H1 (cell line): Measurements from ENCODE around the gene PTPRG. TPM values are rescaled to one million over a fixed set of nuclear protein-coding genes. Genes with fewer than 3 reads are reported as not detected.

Experiments used
- CTCF ChIA-PET: fragments of 300-600 bp; sonication (Branson Sonifier 250); formaldehyde crosslinking; loops from one replicate; lab custom pipeline; 2021; ENCODE audit not compliant: partially characterized antibody; lab: Charles Lee
- POLR2A ChIA-PET: fragments of 300-600 bp; sonication (Branson Sonifier 250); formaldehyde crosslinking; loops from one replicate; lab custom pipeline; 2021; ENCODE audit warnings: inconsistent platforms; ENCODE audit not compliant: partially characterized antibody; lab: Charles Lee
- DNase-seq, 2 experiments: peaks; one replicate each; pipeline versions ENCODE4 v3.0.0 to v3.0.0-alpha.2; 2010 to 2022; ENCODE audit warnings: low spot score in 2 of 2, low read depth in 1 of 2, mixed read lengths in 1 of 2
- FAIRE-seq: peaks from 2 replicates; lab custom pipeline; 2011; peaks lifted over from hg19 to GRCh38; lab: Jason Lieb, UNC
- H2AFZ ChIP-seq: 2 replicates; pipeline ENCODE4 v1.8.1; 2012; ENCODE audit warnings: low read length, inconsistent platforms
- H2AK5ac ChIP-seq: 2 replicates; pipeline ENCODE4 v1.6.1; 2013; ENCODE audit warnings: low read depth, low read length
- H2BK120ac ChIP-seq: replicated peaks from 2 replicates; pipeline ENCODE3; 2013; ENCODE audit warnings: low read depth, low read length, inconsistent platforms
- H2BK12ac ChIP-seq: 2 replicates; pipeline ENCODE4 v1.6.1; 2013; ENCODE audit warnings: low read depth, low read length
- H2BK15ac ChIP-seq: 2 replicates; pipeline ENCODE4 v1.6.1; 2013; ENCODE audit warnings: low read length
- H2BK20ac ChIP-seq: 2 replicates; pipeline ENCODE4 v1.6.1; 2013; ENCODE audit warnings: low read length
- H2BK5ac ChIP-seq: 2 replicates; pipeline ENCODE4 v1.6.1; 2013; ENCODE audit warnings: low read depth, low read length
- H3K14ac ChIP-seq: 2 replicates; pipeline ENCODE4 v1.6.1; 2013; ENCODE audit warnings: inconsistent platforms; ENCODE audit not compliant: insufficient read length
- H3K18ac ChIP-seq: 2 replicates; pipeline ENCODE4 v1.6.1; 2013; ENCODE audit warnings: low read length; ENCODE audit errors: extremely low read depth
- H3K23ac ChIP-seq: 2 replicates; pipeline ENCODE4 v1.6.1; 2013; ENCODE audit warnings: inconsistent platforms; ENCODE audit not compliant: insufficient read length
- H3K23me2 ChIP-seq: 2 replicates; pipeline ENCODE4 v1.6.1; 2013; ENCODE audit warnings: low read depth, low read length
- H3K27ac ChIP-seq: 2 replicates; pipeline ENCODE4 v1.6.1; 2011; ENCODE audit warnings: low read depth, low read length, inconsistent platforms
- H3K27me3 ChIP-seq, 4 experiments: replicated peaks in 1 of 4; 1 replicate in 1 of 4; 2 replicates in 3 of 4; pipeline versions ENCODE4 v1.6.1 to v1.8.1; 2011 to 2013; ENCODE audit warnings: low read length in 3 of 4, mild to moderate bottlenecking in 3 of 4, inconsistent platforms in 2 of 4, mixed read lengths in 2 of 4, moderate library complexity in 1 of 4; ENCODE audit not compliant: control insufficient read depth in 3 of 4, insufficient read depth in 3 of 4; ENCODE audit errors: extremely low read depth in 1 of 4
- H3K36me3 ChIP-seq, 4 experiments: 2 replicates each; pipeline versions ENCODE4 v1.6.1 to v1.8.1; 2011 to 2013; ENCODE audit warnings: mild to moderate bottlenecking in 4 of 4, low read length in 3 of 4, moderate library complexity in 2 of 4, control low read depth in 1 of 4, inconsistent platforms in 1 of 4; ENCODE audit not compliant: insufficient read depth in 4 of 4, control insufficient read depth in 2 of 4
- H3K4ac ChIP-seq: replicated peaks from 2 replicates; pipeline ENCODE3; 2013; ENCODE audit warnings: low read length, low read depth, mixed read lengths, inconsistent platforms; ENCODE audit not compliant: insufficient read length
- H3K4me1 ChIP-seq, 4 experiments: replicated peaks in 1 of 4; 1 replicate in 1 of 4; 2 replicates in 3 of 4; pipeline versions ENCODE4 v1.6.1 to v1.8.1; 2011 to 2013; ENCODE audit warnings: low read length in 3 of 4, inconsistent platforms in 2 of 4, mixed read lengths in 1 of 4; ENCODE audit not compliant: insufficient read depth in 4 of 4, control insufficient read depth in 3 of 4
- H3K4me2 ChIP-seq, 2 experiments: 2 replicates each; pipeline versions ENCODE4 v1.6.1 to v1.8.1; 2011 to 2013; ENCODE audit warnings: low read depth in 2 of 2, low read length in 2 of 2, control low read depth in 1 of 2, inconsistent platforms in 1 of 2, mild to moderate bottlenecking in 1 of 2; ENCODE audit not compliant: insufficient read depth in 1 of 2
- H3K4me3 ChIP-seq, 4 experiments: fragments of 200-600, 300-600 bp in 1 of 4; sonication (generic), shearing (Covaris generic), sonication (Bioruptor Twin) in 1 of 4; 2 replicates each; pipeline versions ENCODE4 v1.5.1 to v1.8.1; 2011 to 2016; ENCODE audit warnings: low read length in 4 of 4, low read depth in 3 of 4, control low read depth in 2 of 4, inconsistent platforms in 2 of 4, mild to moderate bottlenecking in 2 of 4, mixed read lengths in 1 of 4, moderate library complexity in 1 of 4; ENCODE audit not compliant: insufficient read depth in 2 of 4; ENCODE audit errors: extremely low read depth in 1 of 4
- H3K56ac ChIP-seq: replicated peaks from 2 replicates; pipeline ENCODE3; 2013; ENCODE audit warnings: low read depth, mild to moderate bottlenecking, mixed read lengths, low read length, inconsistent platforms; ENCODE audit not compliant: insufficient read length
- H3K79me1 ChIP-seq: 2 replicates; pipeline ENCODE4 v1.6.1; 2013; ENCODE audit warnings: low read depth, low read length, control low read depth
- H3K79me2 ChIP-seq, 2 experiments: 2 replicates each; pipeline versions ENCODE4 v1.6.1 to v1.8.1; 2012 to 2013; ENCODE audit warnings: low read length in 2 of 2, mild to moderate bottlenecking in 2 of 2, inconsistent platforms in 1 of 2; ENCODE audit not compliant: insufficient read depth in 2 of 2, control insufficient read depth in 1 of 2
- H3K9ac ChIP-seq, 4 experiments: replicated peaks in 1 of 4; 1 replicate in 1 of 4; 2 replicates in 3 of 4; pipeline versions ENCODE4 v1.6.1 to v1.8.1; 2011 to 2013; ENCODE audit warnings: low read depth in 3 of 4, low read length in 3 of 4, control low read depth in 2 of 4, mild to moderate bottlenecking in 2 of 4, moderate library complexity in 2 of 4, inconsistent platforms in 1 of 4; ENCODE audit errors: extremely low read depth in 1 of 4
- H3K9me3 ChIP-seq, 2 experiments: 2 replicates each; pipeline versions ENCODE4 v1.6.1 to v1.8.1; 2012 to 2013; ENCODE audit warnings: mild to moderate bottlenecking in 2 of 2, moderate library complexity in 2 of 2, control low read depth in 1 of 2, inconsistent platforms in 1 of 2, low read depth in 1 of 2, low read length in 1 of 2, mixed read lengths in 1 of 2; ENCODE audit not compliant: insufficient read depth in 2 of 2
- H4K20me1 ChIP-seq, 2 experiments: replicated peaks in 1 of 2; 2 replicates each; pipeline versions ENCODE3 to v1.8.1; 2011 to 2013; ENCODE audit warnings: inconsistent platforms in 2 of 2, low read length in 2 of 2, mild to moderate bottlenecking in 1 of 2; ENCODE audit not compliant: insufficient read depth in 2 of 2, control insufficient read depth in 1 of 2
- H4K5ac ChIP-seq: 2 replicates; pipeline ENCODE4 v1.6.1; 2013; ENCODE audit warnings: low read length, low read depth, mixed read lengths, inconsistent platforms; ENCODE audit not compliant: insufficient read length
- H4K8ac ChIP-seq: 2 replicates; pipeline ENCODE4 v1.8.0; 2013; ENCODE audit warnings: mild to moderate bottlenecking, moderate library complexity, low read length, inconsistent platforms; ENCODE audit not compliant: insufficient read depth; ENCODE audit errors: extremely low read depth
- H4K91ac ChIP-seq: replicated peaks from 2 replicates; pipeline ENCODE3; 2013; ENCODE audit warnings: low read length, mixed read lengths, inconsistent platforms; ENCODE audit not compliant: insufficient read length
- BRCA1 ChIP-seq: IDR thresholded peaks from 2 replicates; pipeline ENCODE4 v1.6.1; 2012; ENCODE audit warnings: low read depth, low read length, improper control_type of control experiment
- CTBP2 ChIP-seq: IDR thresholded peaks from 2 replicates; pipeline ENCODE4 v1.7.0; 2011; ENCODE audit warnings: borderline replicate concordance, mild to moderate bottlenecking, moderate library complexity, mixed read lengths, low read length; ENCODE audit not compliant: insufficient read depth, insufficient read length
- FOSL1 ChIP-seq: IDR thresholded peaks from 2 replicates; pipeline ENCODE4 v1.6.1; 2011; ENCODE audit warnings: mild to moderate bottlenecking, low read depth, low read length, moderate library complexity; ENCODE audit not compliant: insufficient read depth
- NRF1 ChIP-seq: IDR thresholded peaks from 2 replicates; pipeline ENCODE4 v1.6.1; 2011; ENCODE audit warnings: mild to moderate bottlenecking, low read depth, low read length, improper control_type of control experiment
- POU5F1 ChIP-seq: IDR thresholded peaks from 2 replicates; pipeline ENCODE4 v1.6.1; 2011; ENCODE audit warnings: low read depth, mild to moderate bottlenecking, low read length, moderate library complexity
- RXRA ChIP-seq: IDR thresholded peaks from 2 replicates; pipeline ENCODE4 v1.6.1; 2011; ENCODE audit warnings: low read depth, mild to moderate bottlenecking, low read length, moderate library complexity; ENCODE audit not compliant: insufficient read depth
- SRF ChIP-seq: IDR thresholded peaks from 2 replicates; pipeline ENCODE4 v1.6.1; 2011; ENCODE audit warnings: mild to moderate bottlenecking, low read depth, low read length, moderate library complexity
- WGBS, 2 experiments: shearing (Covaris generic) in 1 of 2; methylation state at CpG; one replicate each; pipeline versions ENCODE4 v1.1.6 to v1.1.7; 2013 to 2015; ENCODE audit warnings: low lambda C conversion rate in 2 of 2, mixed read lengths in 2 of 2, inconsistent platforms in 1 of 2, low coverage in 1 of 2, missing lambda C conversion rate in 1 of 2; ENCODE audit not compliant: insufficient replicate concordance in 2 of 2, insufficient coverage in 1 of 2, insufficient read length in 1 of 2; ENCODE audit errors: extremely low coverage in 1 of 2, missing lambda C conversion rate in 1 of 2; 5-methylcytosine and 5-hydroxymethylcytosine counted together
- polyA plus RNA-seq, 7 experiments: library from polyadenylated mRNA; depleted of rRNA in 3 of 7; stranded (reverse) in 5 of 7; unstranded in 2 of 7; fragments of >200 nt in 5 of 7; fragments of 200-250 nt in 2 of 7; gene quantifications; 1 replicate in 5 of 7; 2 replicates in 1 of 7; 4 replicates in 1 of 7; pipeline versions ENCODE4 v1.2.1 to v1.2.3, GENCODE V29; 2011 to 2013; ENCODE audit warnings: missing spikeins in 2 of 7, mixed read lengths in 2 of 7
- total RNA-seq: library from RNA; stranded (reverse); fragmentation: NEBNext Ultra II Directional; extraction: Animal tissue kit (Norgen Biotek cat#: 25700); gene quantifications from 2 replicates; pipeline ENCODE4 v1.2.1, GENCODE V29; 2021

The PTPRG gene
- total and polyA plus RNA-seq, 2 of the 8 experiments (the other 6 are each of a cell fraction or from before 2014, with no cell fraction given), result 23.3 to 96.2 TPM

DNA sequence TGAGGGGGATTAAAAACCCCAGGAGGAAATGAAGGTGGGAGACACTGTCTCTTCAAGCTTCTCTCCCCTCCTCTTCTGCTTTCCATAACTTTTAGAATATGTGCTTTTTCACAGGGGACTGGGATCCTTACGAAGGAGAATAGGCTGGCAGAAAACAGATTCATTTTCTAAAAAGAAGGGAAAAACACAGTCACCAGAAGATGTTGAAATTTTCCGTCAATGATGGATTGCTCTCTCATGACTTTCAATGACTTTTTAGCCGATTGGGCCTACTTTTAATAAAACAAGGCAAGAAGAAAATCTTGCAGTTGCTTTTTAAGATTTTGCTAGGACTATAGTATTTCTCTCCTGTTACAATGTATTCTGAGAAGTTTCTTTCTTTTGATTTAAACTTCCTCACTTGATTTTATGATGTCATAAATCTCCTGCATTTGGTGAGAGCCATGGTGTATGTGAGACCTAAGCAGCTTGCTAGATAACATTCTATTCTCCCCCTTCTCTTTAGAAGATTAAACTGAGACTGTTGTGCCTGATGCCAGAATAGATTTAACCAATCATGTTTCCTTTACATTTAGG is 570.7 kb downstream of the PTPRG start:
- WGBS, 2 experiments, result 96% methylated on average over 3 of the region's 3 CpGs; no CpG with 5 or more reads in 1 of the 2 experiments
- no peak overlapping the region for H2BK20ac ChIP-seq
- no peak overlapping the region for H3K23ac ChIP-seq
- peaks cover 0 to 3% (median 0%) of the 10 kb centered on the region in 4 experiments; a peak in 1 of 7 replicates for H3K4me1 ChIP-seq
- no peak overlapping the region for H3K14ac ChIP-seq
- no peak for FAIRE-seq
- H3K27me3 ChIP-seq, result no peaks in the 10 kb centered on the region
- H3K4ac ChIP-seq, result no peak overlapping the region
- H4K91ac ChIP-seq, result no peak overlapping the region
- H2BK120ac ChIP-seq, result no peak overlapping the region
- no peak overlapping the region for H2BK12ac ChIP-seq
- H3K9ac ChIP-seq, result no peak overlapping the region
- H4K5ac ChIP-seq, result no peak overlapping the region
- no peak overlapping the region for H2AFZ ChIP-seq
- H3K79me2 ChIP-seq, result no peaks in the 10 kb centered on the region
- no peak overlapping the region for H2BK15ac ChIP-seq
- no peak for DNase-seq
- H4K8ac ChIP-seq, result no peak overlapping the region
- H3K36me3 ChIP-seq, result no peaks in the 10 kb centered on the region; a peak in 1 of 8 replicates
- POLR2A ChIA-PET, result interaction anchor here (1.8 kb wide), 1 partner anchor 567 kb away, joined by 4 read pairs; no protein-coding TSS in a partner anchor
- H3K27ac ChIP-seq, result no peak overlapping the region
- H2AK5ac ChIP-seq, result no peak overlapping the region
- no peaks in the 10 kb centered on the region for H3K23me2 ChIP-seq
- no peak overlapping the region for H3K4me3 ChIP-seq
- H3K9me3 ChIP-seq, result no peaks in the 10 kb centered on the region
- TF ChIP-seq CTBP2 (no peak), RXRA (no peak), NRF1 (no peak), SRF (no peak), POU5F1 (no peak), BRCA1 (no peak), FOSL1 (no peak)
- H2BK5ac ChIP-seq, result no peak overlapping the region
- no peak overlapping the region for H3K18ac ChIP-seq
- H3K79me1 ChIP-seq, result no peaks in the 10 kb centered on the region; the same call in 1 of the 2 replicates
- peaks cover 2 to 3% of the 10 kb centered on the region in 2 experiments for H4K20me1 ChIP-seq
- no peak overlapping the region for H3K56ac ChIP-seq
- H3K4me2 ChIP-seq, result no peak overlapping the region
- CTCF ChIA-PET, result interaction anchor here (1.0 to 3.8 kb wide), 13 partner anchors 7 to 186 kb away, joined by 3 to 14 read pairs (median 8); no protein-coding TSS in a partner anchor
